ENCODE data around the gene CNTNAP4.

The CNTNAP4 gene

GRCh38 chr16:76276745-76277438 lies at the start of gene CNTNAP4:
CNTNAP4 (plus strand) TSS chr16:76277401; CDS start chr16:76277663, 262 bp downstream.
- Mint-ChIP-seq H3K27ac (no peak within 1 kb of the TSS), H3K27me3 (peaks cover 3% of the 10 kb centered on the region), H3K4me1 (no peaks in the 10 kb centered on the region), H3K9me3 (no peaks in the 10 kb centered on the region), H3K36me3 (no peaks in the 10 kb centered on the region), H3K4me3 (no peak within 1 kb of the TSS)

GRCh38 chr16:76228546-76229146 lies 48.6 kb upstream of the CNTNAP4 start:
- Mint-ChIP-seq H3K4me3 (no peak overlapping the region), H3K27ac (no peak overlapping the region), H3K27me3 (no peaks in the 10 kb centered on the region), H3K9me3 (no peaks in the 10 kb centered on the region), H3K4me1 (no peaks in the 10 kb centered on the region), H3K36me3 (no peaks in the 10 kb centered on the region)

- Mint-ChIP-seq H3K4me1 (no peaks in the 10 kb centered on the region), H3K9me3 (no peaks in the 10 kb centered on the region), H3K36me3 (no peaks in the 10 kb centered on the region), H3K27ac (no peak overlapping the region), H3K27me3 (no peaks in the 10 kb centered on the region), H3K4me3 (no peak overlapping the region)
Observed at GRCh38 chr16:76232704-76233103, 44.5 kb upstream of the CNTNAP4 start.

GRCh38 chr16:76235025-76235424 lies 42.2 kb upstream of the CNTNAP4 start:
- no peaks in the 10 kb centered on the region for H3K9me3 Mint-ChIP-seq
- H3K36me3 Mint-ChIP-seq: no peaks in the 10 kb centered on the region
- no peak overlapping the region for H3K4me3 Mint-ChIP-seq
- H3K27ac Mint-ChIP-seq: no peak overlapping the region
- H3K4me1 Mint-ChIP-seq: no peaks in the 10 kb centered on the region
- no peaks in the 10 kb centered on the region for H3K27me3 Mint-ChIP-seq

- H3K9me3 Mint-ChIP-seq: no peaks in the 10 kb centered on the region
Observed at GRCh38 chr16:76235426-76235825, 41.8 kb upstream of the CNTNAP4 start.

GRCh38 chr16:76237471-76237870 lies 39.7 kb upstream of the CNTNAP4 start:
- no peak overlapping the region for H3K4me3 Mint-ChIP-seq
- no peaks in the 10 kb centered on the region for H3K36me3 Mint-ChIP-seq
- H3K27me3 Mint-ChIP-seq: no peaks in the 10 kb centered on the region
- H3K4me1 Mint-ChIP-seq: no peaks in the 10 kb centered on the region
- H3K9me3 Mint-ChIP-seq: peaks cover 6% of the 10 kb centered on the region
- no peak overlapping the region for H3K27ac Mint-ChIP-seq

More at GRCh38 chr16:76235426-76235825, 41.8 kb upstream of the CNTNAP4 start:
- H3K4me1 Mint-ChIP-seq: no peaks in the 10 kb centered on the region
- H3K36me3 Mint-ChIP-seq: no peaks in the 10 kb centered on the region
- H3K4me3 Mint-ChIP-seq: no peak overlapping the region
- H3K27ac Mint-ChIP-seq: no peak overlapping the region
- no peaks in the 10 kb centered on the region for H3K27me3 Mint-ChIP-seq

GRCh38 chr16:76241755-76242154 lies 35.4 kb upstream of the CNTNAP4 start:
- Mint-ChIP-seq H3K36me3 (no peaks in the 10 kb centered on the region), H3K4me3 (no peak overlapping the region)

GRCh38 chr16:76243620-76244019 lies 33.6 kb upstream of the CNTNAP4 start:
- no peaks in the 10 kb centered on the region for H3K27me3 Mint-ChIP-seq
- no peak overlapping the region for H3K27ac Mint-ChIP-seq
- H3K4me1 Mint-ChIP-seq: no peaks in the 10 kb centered on the region
- no peaks in the 10 kb centered on the region for H3K36me3 Mint-ChIP-seq
- H3K9me3 Mint-ChIP-seq: peaks cover 12% of the 10 kb centered on the region
- H3K4me3 Mint-ChIP-seq: no peak overlapping the region

More at GRCh38 chr16:76241755-76242154, 35.4 kb upstream of the CNTNAP4 start:
- no peaks in the 10 kb centered on the region for H3K4me1 Mint-ChIP-seq
- no peaks in the 10 kb centered on the region for H3K27me3 Mint-ChIP-seq
- H3K27ac Mint-ChIP-seq: no peak overlapping the region
- peaks cover 7% of the 10 kb centered on the region for H3K9me3 Mint-ChIP-seq

- peaks cover 12% of the 10 kb centered on the region for H3K9me3 Mint-ChIP-seq
- no peaks in the 10 kb centered on the region for H3K36me3 Mint-ChIP-seq
- no peak overlapping the region for H3K27ac Mint-ChIP-seq
- no peak overlapping the region for H3K4me3 Mint-ChIP-seq
- H3K4me1 Mint-ChIP-seq: no peaks in the 10 kb centered on the region
- no peaks in the 10 kb centered on the region for H3K27me3 Mint-ChIP-seq
Observed at GRCh38 chr16:76246587-76246986, 30.6 kb upstream of the CNTNAP4 start.

- Mint-ChIP-seq H3K27me3 (no peaks in the 10 kb centered on the region), H3K9me3 (peaks cover 26% of the 10 kb centered on the region), H3K36me3 (no peaks in the 10 kb centered on the region), H3K4me1 (no peaks in the 10 kb centered on the region), H3K4me3 (no peak overlapping the region), H3K27ac (no peak overlapping the region)
Observed at GRCh38 chr16:76265434-76266045, 11.7 kb upstream of the CNTNAP4 start.

GRCh38 chr16:76268824-76269223 lies 8.4 kb upstream of the CNTNAP4 start:
- no peaks in the 10 kb centered on the region for H3K4me1 Mint-ChIP-seq
- no peak overlapping the region for H3K4me3 Mint-ChIP-seq
- H3K36me3 Mint-ChIP-seq: no peaks in the 10 kb centered on the region
- H3K27ac Mint-ChIP-seq: no peak overlapping the region
- H3K27me3 Mint-ChIP-seq: no peaks in the 10 kb centered on the region
- peaks cover 26% of the 10 kb centered on the region for H3K9me3 Mint-ChIP-seq

- Mint-ChIP-seq H3K4me3 (no peak overlapping the region), H3K36me3 (no peaks in the 10 kb centered on the region), H3K4me1 (no peaks in the 10 kb centered on the region), H3K9me3 (no peaks in the 10 kb centered on the region), H3K27me3 (peaks cover 3% of the 10 kb centered on the region), H3K27ac (no peak overlapping the region)
Observed at GRCh38 chr16:76277460-76278030, 344 bp downstream of the CNTNAP4 start.

- H3K9me3 Mint-ChIP-seq: no peaks in the 10 kb centered on the region
- H3K27me3 Mint-ChIP-seq: peaks cover 3% of the 10 kb centered on the region
- H3K27ac Mint-ChIP-seq: no peak overlapping the region
- no peaks in the 10 kb centered on the region for H3K36me3 Mint-ChIP-seq
- H3K4me3 Mint-ChIP-seq: no peak overlapping the region
- no peaks in the 10 kb centered on the region for H3K4me1 Mint-ChIP-seq
Observed at GRCh38 chr16:76278086-76278485, 885 bp downstream of the CNTNAP4 start.

- Mint-ChIP-seq H3K27ac (no peak overlapping the region), H3K27me3 (peaks cover 3% of the 10 kb centered on the region), H3K4me1 (no peaks in the 10 kb centered on the region), H3K4me3 (no peak overlapping the region), H3K36me3 (no peaks in the 10 kb centered on the region), H3K9me3 (no peaks in the 10 kb centered on the region)
Observed at GRCh38 chr16:76278980-76279379, 1.8 kb downstream of the CNTNAP4 start.

GRCh38 chr16:76280421-76281215 lies 3.4 kb downstream of the CNTNAP4 start:
- Mint-ChIP-seq H3K36me3 (no peaks in the 10 kb centered on the region), H3K9me3 (no peaks in the 10 kb centered on the region), H3K27ac (no peak overlapping the region), H3K4me1 (no peaks in the 10 kb centered on the region), H3K27me3 (peaks cover 3% of the 10 kb centered on the region), H3K4me3 (no peak overlapping the region)

All from activated naive CD4-positive, alpha-beta T cell treated with anti-CD3 and anti-CD28 coated beads, Interleukin-2, amount 50 U/mL, for 24 hours (primary cell).